ENCODE measurements around the gene HLA-G. TPM values are rescaled to one million over a fixed set of nuclear protein-coding genes. Genes with fewer than 3 reads are reported as not detected.

Gene HLA-G
- total RNA-seq, 1 donor from 2014 or later = not detected

DNA sequence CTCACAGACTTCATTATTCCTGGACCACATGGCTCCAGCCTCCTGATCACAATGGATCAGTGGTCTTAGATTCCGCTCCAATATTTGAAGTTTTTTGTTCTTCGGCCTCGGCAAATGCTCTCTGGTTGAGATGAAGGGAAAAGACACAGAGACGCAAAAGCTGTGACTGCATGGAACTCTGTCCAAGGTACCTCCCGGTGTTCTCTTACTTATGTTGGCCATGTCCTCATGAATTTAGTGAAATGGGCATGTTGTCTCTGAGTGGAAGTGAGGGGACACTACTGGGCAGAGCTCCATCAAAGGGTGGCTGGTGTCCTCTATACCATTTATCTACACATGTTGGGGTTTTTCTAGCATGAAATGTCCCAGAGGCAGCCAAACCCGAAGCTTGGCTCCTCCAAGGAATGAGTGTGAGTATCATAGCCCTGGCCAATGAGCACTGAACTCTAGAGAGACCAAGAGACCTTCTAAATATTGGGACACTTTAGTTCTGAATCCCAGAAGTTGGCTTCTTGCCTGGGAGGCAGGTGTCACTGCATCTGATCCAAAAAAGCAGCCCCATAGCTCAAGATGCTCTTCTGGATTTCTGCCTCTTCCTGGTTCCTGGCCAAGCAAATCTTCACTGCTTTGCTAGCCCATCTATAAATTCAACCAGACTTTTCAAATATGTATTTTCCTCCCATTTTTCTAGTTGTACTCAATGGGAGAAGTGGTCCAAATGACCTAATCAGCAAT lies 34.1 kb downstream of the HLA-G start:
- H3K36me3 Mint-ChIP-seq = no peaks in the 10 kb centered on the region
- H3K27ac Mint-ChIP-seq = no peak overlapping the region

DNA sequence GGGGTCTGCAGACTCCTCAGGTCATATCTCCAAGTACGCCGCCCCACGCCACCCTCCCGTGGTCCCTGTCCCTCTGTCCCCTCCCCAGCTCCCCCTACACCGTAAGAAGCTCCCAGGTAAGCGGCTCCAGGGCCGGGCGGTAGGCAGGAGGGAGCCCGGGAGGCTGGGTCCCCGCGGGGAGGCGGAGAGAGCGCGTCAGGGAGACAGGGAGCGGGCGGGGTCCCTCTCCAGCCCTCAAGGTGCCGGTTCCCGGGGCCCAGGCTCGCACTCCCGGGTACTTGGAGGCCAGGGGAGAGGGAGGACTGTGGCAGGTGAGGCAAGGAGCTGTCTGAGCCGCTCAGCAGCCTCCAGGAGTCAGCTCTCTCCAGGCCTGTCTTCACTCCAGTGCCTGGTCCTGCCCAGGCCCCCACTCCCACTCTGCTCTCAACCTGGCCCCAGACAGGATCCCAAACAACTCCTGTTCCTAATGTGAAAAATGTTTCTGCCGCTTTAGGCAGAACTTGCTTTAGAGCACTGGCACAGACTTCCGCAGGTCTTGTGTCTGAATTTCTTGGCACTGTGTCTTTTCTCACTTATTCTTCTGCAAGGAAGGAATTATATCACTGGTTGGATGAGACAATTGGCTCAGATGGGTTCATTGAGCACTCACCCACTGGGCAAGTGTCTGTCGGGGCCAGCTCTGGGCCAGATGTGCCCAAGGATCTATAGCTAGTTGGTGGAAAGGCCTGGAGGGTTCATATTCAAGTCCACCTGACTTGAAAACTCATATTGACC lies 36.6 kb downstream of the HLA-G start:
- H3K27me3 ChIP-seq = peaks cover 4% of the 10 kb centered on the region
- Mint-ChIP-seq H3K4me3 (no peak overlapping the region), H3K36me3 (no peaks in the 10 kb centered on the region), H3K4me1 (no peaks in the 10 kb centered on the region), H3K27ac (no peak overlapping the region), H3K27me3 (ENCODE audit: insufficient read depth, low read depth) (peaks cover 5% of the 10 kb centered on the region), H3K9me3 (peaks cover 4% of the 10 kb centered on the region)
- no peak overlapping the region for H2AFZ ChIP-seq (replicated peaks)
- H3K27ac ChIP-seq = no peak overlapping the region
- H3K79me2 ChIP-seq (ENCODE audit: low read depth) = no peaks in the 10 kb centered on the region
- TF ChIP-seq EZH2phosphoT487 (IDR thresholded peaks at IDR 0.05) (no peak), EZH2 (IDR thresholded peaks at IDR 0.05) (no peak)
- TF ChIP-seq, protein P1, sequence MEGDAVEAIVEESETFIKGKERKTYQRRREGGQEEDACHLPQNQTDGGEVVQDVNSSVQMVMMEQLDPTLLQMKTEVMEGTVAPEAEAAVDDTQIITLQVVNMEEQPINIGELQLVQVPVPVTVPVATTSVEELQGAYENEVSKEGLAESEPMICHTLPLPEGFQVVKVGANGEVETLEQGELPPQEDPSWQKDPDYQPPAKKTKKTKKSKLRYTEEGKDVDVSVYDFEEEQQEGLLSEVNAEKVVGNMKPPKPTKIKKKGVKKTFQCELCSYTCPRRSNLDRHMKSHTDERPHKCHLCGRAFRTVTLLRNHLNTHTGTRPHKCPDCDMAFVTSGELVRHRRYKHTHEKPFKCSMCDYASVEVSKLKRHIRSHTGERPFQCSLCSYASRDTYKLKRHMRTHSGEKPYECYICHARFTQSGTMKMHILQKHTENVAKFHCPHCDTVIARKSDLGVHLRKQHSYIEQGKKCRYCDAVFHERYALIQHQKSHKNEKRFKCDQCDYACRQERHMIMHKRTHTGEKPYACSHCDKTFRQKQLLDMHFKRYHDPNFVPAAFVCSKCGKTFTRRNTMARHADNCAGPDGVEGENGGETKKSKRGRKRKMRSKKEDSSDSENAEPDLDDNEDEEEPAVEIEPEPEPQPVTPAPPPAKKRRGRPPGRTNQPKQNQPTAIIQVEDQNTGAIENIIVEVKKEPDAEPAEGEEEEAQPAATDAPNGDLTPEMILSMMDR (IDR thresholded peaks at IDR 0.05) = no peak
- H3K4me3 ChIP-seq = no peak overlapping the region
- H3K4me1 ChIP-seq = no peaks in the 10 kb centered on the region
- no peaks in the 10 kb centered on the region for H3F3A ChIP-seq (ENCODE audit: low read depth)
- H4K20me1 ChIP-seq (ENCODE audit: low read depth) = no peaks in the 10 kb centered on the region
- DNase-seq (ENCODE audit: low spot score) = no peak
- H3K9me3 ChIP-seq (ENCODE audit: low read depth) = no peaks in the 10 kb centered on the region
- no peak overlapping the region for H3K9ac ChIP-seq
- H3K4me2 ChIP-seq = no peak overlapping the region
- H3K36me3 ChIP-seq = no peaks in the 10 kb centered on the region

More for the DNA sequence above, 34.1 kb downstream of the HLA-G start:
- H3K4me3 Mint-ChIP-seq = no peak overlapping the region
- Histone ChIP-seq H3K9ac (no peak overlapping the region), H3K4me3 (no peak overlapping the region), H2AFZ (replicated peaks) (no peak overlapping the region), H3F3A (ENCODE audit: low read depth) (no peaks in the 10 kb centered on the region), H3K27me3 (peaks cover 11% of the 10 kb centered on the region), H3K4me2 (no peak overlapping the region), H3K79me2 (ENCODE audit: low read depth) (no peaks in the 10 kb centered on the region), H3K36me3 (no peaks in the 10 kb centered on the region), H4K20me1 (ENCODE audit: low read depth) (no peaks in the 10 kb centered on the region), H3K27ac (no peak overlapping the region), H3K9me3 (ENCODE audit: low read depth) (no peaks in the 10 kb centered on the region), H3K4me1 (no peaks in the 10 kb centered on the region)
- no peak for DNase-seq (ENCODE audit: low spot score)
- H3K4me1 Mint-ChIP-seq = no peaks in the 10 kb centered on the region
- H3K9me3 Mint-ChIP-seq = peaks cover 2% of the 10 kb centered on the region
- TF ChIP-seq EZH2phosphoT487 (IDR thresholded peaks at IDR 0.05) = no peak
- TF ChIP-seq, protein P1 (IDR thresholded peaks at IDR 0.05) = no peak
- TF ChIP-seq EZH2 (IDR thresholded peaks at IDR 0.05) = no peak
- H3K27me3 Mint-ChIP-seq (ENCODE audit: insufficient read depth, low read depth) = peaks cover 6% of the 10 kb centered on the region

DNA sequence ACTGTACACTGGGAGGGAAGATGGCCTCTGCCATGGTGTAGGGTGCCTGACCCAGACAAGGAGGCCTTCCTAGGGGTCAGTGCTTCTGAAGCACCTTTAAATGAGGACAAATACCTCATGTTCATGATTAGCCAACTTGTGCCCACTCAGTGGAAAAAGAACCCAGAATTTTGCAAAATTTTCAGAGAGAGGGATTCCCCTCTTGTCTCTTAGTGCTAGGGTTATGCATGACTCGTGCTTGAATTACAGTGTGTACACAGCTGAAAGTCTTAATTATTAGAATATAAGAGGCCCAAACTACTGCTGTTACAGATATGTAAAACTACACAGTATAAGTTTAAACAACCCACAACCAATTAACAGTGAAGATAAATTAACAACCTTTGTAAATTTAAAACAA lies 38.0 kb downstream of the HLA-G start:
- Mint-ChIP-seq H3K4me1 (peaks cover 5% of the 10 kb centered on the region), H3K27ac (no peak overlapping the region), H3K27me3 (ENCODE audit: insufficient read depth, low read depth) (peaks cover 5% of the 10 kb centered on the region), H3K4me3 (no peak overlapping the region), H3K36me3 (no peaks in the 10 kb centered on the region), H3K9me3 (peaks cover 6% of the 10 kb centered on the region)
- H3K4me2 ChIP-seq = no peak overlapping the region
- no peak overlapping the region for H3K9ac ChIP-seq
- H3K36me3 ChIP-seq = no peaks in the 10 kb centered on the region
- H3K9me3 ChIP-seq (ENCODE audit: low read depth) = no peaks in the 10 kb centered on the region
- TF ChIP-seq, protein P1 (IDR thresholded peaks at IDR 0.05) = no peak
- TF ChIP-seq EZH2 (IDR thresholded peaks at IDR 0.05) = no peak
- TF ChIP-seq EZH2phosphoT487 (IDR thresholded peaks at IDR 0.05) = no peak
- no peaks in the 10 kb centered on the region for H3K4me1 ChIP-seq
- no peak overlapping the region for H2AFZ ChIP-seq (replicated peaks)
- DNase-seq (ENCODE audit: low spot score) = no peak
- no peaks in the 10 kb centered on the region for H4K20me1 ChIP-seq (ENCODE audit: low read depth)
- H3F3A ChIP-seq (ENCODE audit: low read depth) = no peaks in the 10 kb centered on the region
- peaks cover 4% of the 10 kb centered on the region for H3K27me3 ChIP-seq
- H3K27ac ChIP-seq = no peak overlapping the region
- H3K79me2 ChIP-seq (ENCODE audit: low read depth) = no peaks in the 10 kb centered on the region
- no peak overlapping the region for H3K4me3 ChIP-seq

Data from neural progenitor cell (in vitro differentiated cells).